Mucosa of stomach (tissue), 1 donor: ENCODE data around the gene DDAH1.
"Not testable (repeated sequence)": the region's sequence is repeated elsewhere in the genome, so short reads cannot be mapped to it uniquely, and the experiment has no call there.

Source experiments
- H3K27me3 ChIP-seq: one replicate; pipeline ENCODE4 v1.7.0; 2013; ENCODE audit warnings: mild to moderate bottlenecking, low read length; ENCODE audit not compliant: control insufficient read depth, insufficient read depth
- H3K36me3 ChIP-seq: one replicate; pipeline ENCODE4 v1.7.0; 2013; ENCODE audit warnings: low read length; ENCODE audit not compliant: control insufficient read depth, insufficient read depth
- H3K4me1 ChIP-seq: one replicate; pipeline ENCODE4 v1.7.0; 2013; ENCODE audit warnings: mild to moderate bottlenecking, low read length; ENCODE audit not compliant: control insufficient read depth, insufficient read depth
- H3K4me3 ChIP-seq: one replicate; pipeline ENCODE4 v1.7.0; 2013; ENCODE audit warnings: low read length
- H3K9ac ChIP-seq: one replicate; pipeline ENCODE4 v1.7.0; 2013; ENCODE audit warnings: mild to moderate bottlenecking, low read length, moderate library complexity
- H3K9me3 ChIP-seq: one replicate; pipeline ENCODE4 v1.7.0; 2013; ENCODE audit warnings: mild to moderate bottlenecking, low read length, moderate library complexity; ENCODE audit not compliant: control insufficient read depth
- donor health status: Pancreatic carcinoma.

DDAH1 gene

GRCh38 chr1:85488126-85488525 is 23.2 kb upstream of the DDAH1 start:
- Histone ChIP-seq H3K9me3 (no peaks in the 10 kb centered on the region), H3K4me1 (no peaks in the 10 kb centered on the region)

GRCh38 chr1:85485516-85485915 is 20.6 kb upstream of the DDAH1 start:
- H3K36me3 ChIP-seq: no peaks in the 10 kb centered on the region

More at GRCh38 chr1:85488126-85488525, 23.2 kb upstream of the DDAH1 start:
- Histone ChIP-seq H3K36me3 (no peaks in the 10 kb centered on the region), H3K27me3 (no peaks in the 10 kb centered on the region), H3K4me3 (no peak overlapping the region), H3K9ac (no peak overlapping the region)

GRCh38 chr1:85484716-85485115 is 19.8 kb upstream of the DDAH1 start:
- Histone ChIP-seq H3K36me3 (no peaks in the 10 kb centered on the region), H3K27me3 (no peaks in the 10 kb centered on the region), H3K4me3 (no peak overlapping the region), H3K9me3 (no peaks in the 10 kb centered on the region), H3K4me1 (no peaks in the 10 kb centered on the region), H3K9ac (no peak overlapping the region)

More at GRCh38 chr1:85485516-85485915, 20.6 kb upstream of the DDAH1 start:
- Histone ChIP-seq H3K4me1 (no peaks in the 10 kb centered on the region), H3K9ac (no peak overlapping the region), H3K9me3 (no peaks in the 10 kb centered on the region), H3K27me3 (no peaks in the 10 kb centered on the region), H3K4me3 (no peak overlapping the region)

- Histone ChIP-seq H3K4me3 (no peak overlapping the region), H3K9ac (no peak overlapping the region), H3K36me3 (no peaks in the 10 kb centered on the region), H3K27me3 (no peaks in the 10 kb centered on the region), H3K9me3 (no peaks in the 10 kb centered on the region), H3K4me1 (no peaks in the 10 kb centered on the region)
These were observed 19.3 kb upstream of the DDAH1 start for GRCh38 chr1:85484264-85484663.

GRCh38 chr1:85481688-85482087 is 16.7 kb upstream of the DDAH1 start:
- no peaks in the 10 kb centered on the region for H3K36me3 ChIP-seq
- H3K4me3 ChIP-seq: no peak overlapping the region
- no peaks in the 10 kb centered on the region for H3K4me1 ChIP-seq
- H3K9ac ChIP-seq: no peak overlapping the region
- H3K27me3 ChIP-seq: no peaks in the 10 kb centered on the region
- no peaks in the 10 kb centered on the region for H3K9me3 ChIP-seq

GRCh38 chr1:85480566-85480965 is 15.6 kb upstream of the DDAH1 start:
- H3K4me1 ChIP-seq: no peaks in the 10 kb centered on the region
- no peaks in the 10 kb centered on the region for H3K9me3 ChIP-seq
- H3K36me3 ChIP-seq: no peaks in the 10 kb centered on the region
- no peak overlapping the region for H3K9ac ChIP-seq
- H3K27me3 ChIP-seq: no peaks in the 10 kb centered on the region
- no peak overlapping the region for H3K4me3 ChIP-seq

GRCh38 chr1:85479491-85479890 is 14.5 kb upstream of the DDAH1 start:
- Histone ChIP-seq H3K27me3 (no peaks in the 10 kb centered on the region), H3K4me3 (no peak overlapping the region), H3K4me1 (no peaks in the 10 kb centered on the region), H3K36me3 (no peaks in the 10 kb centered on the region), H3K9me3 (no peaks in the 10 kb centered on the region), H3K9ac (no peak overlapping the region)

GRCh38 chr1:85478366-85478765 is 13.4 kb upstream of the DDAH1 start:
- H3K36me3 ChIP-seq: no peaks in the 10 kb centered on the region
- H3K27me3 ChIP-seq: no peaks in the 10 kb centered on the region
- H3K4me3 ChIP-seq: no peak overlapping the region
- no peak overlapping the region for H3K9ac ChIP-seq
- H3K4me1 ChIP-seq: no peaks in the 10 kb centered on the region
- H3K9me3 ChIP-seq: no peaks in the 10 kb centered on the region

GRCh38 chr1:85475055-85475454 is 10.1 kb upstream of the DDAH1 start:
- no peaks in the 10 kb centered on the region for H3K27me3 ChIP-seq
- no peak overlapping the region for H3K9ac ChIP-seq
- no peak overlapping the region for H3K4me3 ChIP-seq
- H3K9me3 ChIP-seq: no peaks in the 10 kb centered on the region
- H3K4me1 ChIP-seq: no peaks in the 10 kb centered on the region
- H3K36me3 ChIP-seq: no peaks in the 10 kb centered on the region

GRCh38 chr1:85473390-85473789 is 8.4 kb upstream of the DDAH1 start:
- no peaks in the 10 kb centered on the region for H3K9me3 ChIP-seq
- H3K27me3 ChIP-seq: no peaks in the 10 kb centered on the region
- H3K9ac ChIP-seq: no peak overlapping the region
- no peak overlapping the region for H3K4me3 ChIP-seq
- no peaks in the 10 kb centered on the region for H3K36me3 ChIP-seq
- no peaks in the 10 kb centered on the region for H3K4me1 ChIP-seq

- H3K27me3 ChIP-seq: no peaks in the 10 kb centered on the region
- H3K9ac ChIP-seq: no peak overlapping the region
- no peaks in the 10 kb centered on the region for H3K9me3 ChIP-seq
- no peak overlapping the region for H3K4me3 ChIP-seq
- H3K4me1 ChIP-seq: no peaks in the 10 kb centered on the region
- H3K36me3 ChIP-seq: no peaks in the 10 kb centered on the region
These were observed 6.6 kb upstream of the DDAH1 start for GRCh38 chr1:85471558-85471957.

- not testable (repeated sequence) for H3K36me3 ChIP-seq, H3K4me1 ChIP-seq, H3K9ac ChIP-seq, H3K9me3 ChIP-seq, H3K4me3 ChIP-seq, H3K27me3 ChIP-seq
These were observed 5.2 kb upstream of the DDAH1 start for GRCh38 chr1:85470130-85470529.

GRCh38 chr1:85467929-85468540 is 3.1 kb upstream of the DDAH1 start:
- no peaks in the 10 kb centered on the region for H3K9me3 ChIP-seq
- no peak overlapping the region for H3K4me3 ChIP-seq
- H3K27me3 ChIP-seq: no peaks in the 10 kb centered on the region

More at GRCh38 chr1:85467929-85468540, 3.1 kb upstream of the DDAH1 start:
- peaks cover 13% of the 10 kb centered on the region for H3K4me1 ChIP-seq
- no peaks in the 10 kb centered on the region for H3K36me3 ChIP-seq
- H3K9ac ChIP-seq: no peak overlapping the region
